SK-N-SH treated with all-trans-retinoic acid at 6 μM for 48 hours (cell line): ENCODE results near the gene DNAH9.

Source experiments
- ZFP3 ChIP-seq: fragments of 250-450 bp; sonication (Bioruptor Pico); IDR thresholded peaks from 2 replicates; pipeline ENCODE4 v1.5.0; 2020; ENCODE audit warnings: mild to moderate bottlenecking, moderate library complexity
- TF ChIP-seq, protein P1 (sequence below): fragments of 250-450 bp; sonication (Bioruptor Pico); IDR thresholded peaks from 2 replicates; pipeline ENCODE4 v1.8.0; 2020; ENCODE audit warnings: mild to moderate bottlenecking, moderate library complexity, borderline replicate concordance

- TF ChIP-seq, protein P1, sequence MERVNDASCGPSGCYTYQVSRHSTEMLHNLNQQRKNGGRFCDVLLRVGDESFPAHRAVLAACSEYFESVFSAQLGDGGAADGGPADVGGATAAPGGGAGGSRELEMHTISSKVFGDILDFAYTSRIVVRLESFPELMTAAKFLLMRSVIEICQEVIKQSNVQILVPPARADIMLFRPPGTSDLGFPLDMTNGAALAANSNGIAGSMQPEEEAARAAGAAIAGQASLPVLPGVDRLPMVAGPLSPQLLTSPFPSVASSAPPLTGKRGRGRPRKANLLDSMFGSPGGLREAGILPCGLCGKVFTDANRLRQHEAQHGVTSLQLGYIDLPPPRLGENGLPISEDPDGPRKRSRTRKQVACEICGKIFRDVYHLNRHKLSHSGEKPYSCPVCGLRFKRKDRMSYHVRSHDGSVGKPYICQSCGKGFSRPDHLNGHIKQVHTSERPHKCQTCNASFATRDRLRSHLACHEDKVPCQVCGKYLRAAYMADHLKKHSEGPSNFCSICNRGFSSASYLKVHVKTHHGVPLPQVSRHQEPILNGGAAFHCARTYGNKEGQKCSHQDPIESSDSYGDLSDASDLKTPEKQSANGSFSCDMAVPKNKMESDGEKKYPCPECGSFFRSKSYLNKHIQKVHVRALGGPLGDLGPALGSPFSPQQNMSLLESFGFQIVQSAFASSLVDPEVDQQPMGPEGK (CRISPR knock-in tag), result no peak
- TF ChIP-seq ZFP3, result no peak
Observed at GRCh38 chr17:11840052-11840451, 241.8 kb downstream of the DNAH9 start.
